ENCODE data around the gene ACOT8.

DNA sequence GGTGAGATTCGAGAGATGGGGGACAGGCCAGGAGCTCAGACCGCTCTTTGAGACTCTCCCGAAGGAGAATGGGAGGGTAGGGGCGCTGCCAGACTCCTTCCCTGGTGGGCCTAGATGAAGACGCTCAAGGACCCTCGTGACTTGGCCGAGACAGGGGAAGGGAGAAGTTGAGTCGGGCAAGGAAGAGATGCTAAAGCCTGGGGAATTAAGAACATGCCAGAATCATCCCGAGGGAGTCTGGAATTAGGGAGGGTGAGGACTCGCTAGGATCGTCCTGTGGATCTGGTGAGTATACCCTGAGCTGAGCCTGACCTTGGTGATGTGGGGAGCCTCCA is 44.2 kb downstream of the ACOT8 start:
- TF ChIP-seq, protein P1, sequence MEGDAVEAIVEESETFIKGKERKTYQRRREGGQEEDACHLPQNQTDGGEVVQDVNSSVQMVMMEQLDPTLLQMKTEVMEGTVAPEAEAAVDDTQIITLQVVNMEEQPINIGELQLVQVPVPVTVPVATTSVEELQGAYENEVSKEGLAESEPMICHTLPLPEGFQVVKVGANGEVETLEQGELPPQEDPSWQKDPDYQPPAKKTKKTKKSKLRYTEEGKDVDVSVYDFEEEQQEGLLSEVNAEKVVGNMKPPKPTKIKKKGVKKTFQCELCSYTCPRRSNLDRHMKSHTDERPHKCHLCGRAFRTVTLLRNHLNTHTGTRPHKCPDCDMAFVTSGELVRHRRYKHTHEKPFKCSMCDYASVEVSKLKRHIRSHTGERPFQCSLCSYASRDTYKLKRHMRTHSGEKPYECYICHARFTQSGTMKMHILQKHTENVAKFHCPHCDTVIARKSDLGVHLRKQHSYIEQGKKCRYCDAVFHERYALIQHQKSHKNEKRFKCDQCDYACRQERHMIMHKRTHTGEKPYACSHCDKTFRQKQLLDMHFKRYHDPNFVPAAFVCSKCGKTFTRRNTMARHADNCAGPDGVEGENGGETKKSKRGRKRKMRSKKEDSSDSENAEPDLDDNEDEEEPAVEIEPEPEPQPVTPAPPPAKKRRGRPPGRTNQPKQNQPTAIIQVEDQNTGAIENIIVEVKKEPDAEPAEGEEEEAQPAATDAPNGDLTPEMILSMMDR (IDR thresholded peaks at IDR 0.05; ENCODE audit: insufficient read depth, low read length) = no peak
- TF ChIP-seq SPI1 (IDR thresholded peaks at IDR 0.05; ENCODE audit: borderline replicate concordance, low read depth) (no peak), POLR2AphosphoS5 (IDR thresholded peaks at IDR 0.05; ENCODE audit: low read depth) (no peak), REST (IDR thresholded peaks at IDR 0.05; ENCODE audit: insufficient replicate concordance, low read depth) (no peak)

Data from HL-60 (cell line).